Suprapubic skin (tissue), 4 donors: Measurements from ENCODE around the gene PARL. TPM values are rescaled to one million over a fixed set of nuclear protein-coding genes. Genes with fewer than 3 reads are reported as not detected.

Experiments
- DNase-seq, 2 donors: peaks; one replicate each; pipeline ENCODE4 v3.0.0-alpha.2; 2019; ENCODE audit warnings: low spot score in 2 of 2
- H3K27ac ChIP-seq: fragments of 200-600 bp; sonication (generic); one replicate; pipeline ENCODE4 v1.5.1; 2019
- H3K27me3 ChIP-seq: fragments of 200-600 bp; sonication (generic); one replicate; pipeline ENCODE4 v1.5.1; 2019
- H3K36me3 ChIP-seq: fragments of 200-600 bp; sonication (generic); one replicate; pipeline ENCODE4 v1.5.1; 2019
- H3K4me1 ChIP-seq: fragments of 200-600 bp; sonication (generic); one replicate; pipeline ENCODE4 v1.5.1; 2019
- H3K4me3 ChIP-seq: fragments of 200-600 bp; sonication (generic); one replicate; pipeline ENCODE4 v1.5.1; 2019; ENCODE audit warnings: mild to moderate bottlenecking
- H3K9me3 ChIP-seq: fragments of 200-600 bp; sonication (generic); one replicate; pipeline ENCODE4 v1.5.1; 2019
- CTCF ChIP-seq, 2 donors: fragments of 200-600 bp in 1 of 2; fragments of 450-650 bp in 1 of 2; sonication (generic) in 1 of 2; IDR thresholded peaks; one replicate each; pipeline ENCODE4 v1.5.1; 2016 to 2019; ENCODE audit warnings: antibody characterized with exemption in 2 of 2, mild to moderate bottlenecking in 1 of 2, moderate library complexity in 1 of 2
- EP300 ChIP-seq: sonication (generic); formaldehyde crosslinking; IDR thresholded peaks from one replicate; pipeline ENCODE4 v1.6.1; 2017; ENCODE audit warnings: antibody characterized with exemption
- POLR2A ChIP-seq, 2 donors: fragments of 450-650 bp; IDR thresholded peaks; one replicate each; pipeline ENCODE4 v1.6.1; 2017; ENCODE audit warnings: antibody characterized with exemption in 2 of 2, mild to moderate bottlenecking in 2 of 2, moderate library complexity in 2 of 2
- POLR2AphosphoS5 ChIP-seq, 3 donors: sonication (generic); formaldehyde crosslinking; IDR thresholded peaks; one replicate each; pipeline ENCODE4 v1.6.1; 2017; ENCODE audit warnings: antibody characterized with exemption in 3 of 3
- WGBS: methylation state at CpG from one replicate; pipeline ENCODE4 v1.1.5; 2018; 5-methylcytosine and 5-hydroxymethylcytosine counted together
- total RNA-seq, 4 donors: library from RNA; depleted of rRNA; stranded (reverse); fragments of >200 nt; gene quantifications; one replicate each; pipeline ENCODE4 v1.1.0, GENCODE V29; 2016

Gene PARL
- total RNA-seq, 4 donors from 2014 or later, result 26.5 to 41.3 (median 32.9) TPM

- Histone ChIP-seq H3K27me3 (no peaks in the 10 kb centered on the region), H3K36me3 (no peaks in the 10 kb centered on the region), H3K4me1 (no peaks in the 10 kb centered on the region), H3K9me3 (no peaks in the 10 kb centered on the region), H3K27ac (no peak overlapping the region), H3K4me3 (no peak overlapping the region)
- TF ChIP-seq EP300, result no peak
- no peak for DNase-seq
- WGBS, result 83% methylated on average over 9 of the region's 13 CpGs
These were observed 21.7 kb upstream of the PARL start for GRCh38 chr3:183906234-183906921.

- Histone ChIP-seq H3K4me3 (no peak overlapping the region), H3K27me3 (no peaks in the 10 kb centered on the region), H3K36me3 (no peaks in the 10 kb centered on the region), H3K27ac (no peak overlapping the region), H3K4me1 (no peaks in the 10 kb centered on the region), H3K9me3 (no peaks in the 10 kb centered on the region)
- no peak for DNase-seq
- TF ChIP-seq POLR2AphosphoS5 (IDR thresholded peaks at IDR 0.05), result no peak
- TF ChIP-seq CTCF (IDR thresholded peaks at IDR 0.05), result no peak
- TF ChIP-seq EP300, result no peak
- no peak for TF ChIP-seq POLR2A (IDR thresholded peaks at IDR 0.05)
- 86% methylated on average over 5 of the region's 14 CpGs for WGBS
These were observed 20.4 kb upstream of the PARL start for GRCh38 chr3:183904833-183905780.

DNA sequence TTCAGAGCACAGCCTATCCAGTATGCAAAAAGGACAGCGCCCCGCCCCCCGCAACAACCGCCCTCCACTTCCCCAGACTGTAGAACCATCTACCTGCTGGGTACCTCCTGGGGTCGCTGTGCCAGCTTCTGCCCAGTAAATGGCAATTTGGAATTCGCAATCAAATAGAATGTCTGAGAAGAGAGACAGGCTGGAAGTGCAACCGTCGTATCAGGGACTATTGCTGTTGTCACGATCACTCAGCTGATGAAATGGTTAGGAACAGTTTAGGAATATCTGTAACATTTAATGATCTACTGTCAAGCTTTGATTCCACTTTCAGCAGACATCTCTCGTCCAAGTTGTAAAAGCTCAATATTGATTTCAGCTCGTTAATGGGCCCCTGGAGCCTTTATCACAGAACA lies 13.3 kb upstream of the PARL start:
- DNase-seq, result no peak
- no peak overlapping the region for H3K4me3 ChIP-seq
- 70% methylated on average over 11 of the region's 11 CpGs for whole genome bisulfite sequencing
- H3K4me1 ChIP-seq, result no peaks in the 10 kb centered on the region
- no peak for TF ChIP-seq CTCF (IDR thresholded peaks at IDR 0.05)
- TF ChIP-seq POLR2AphosphoS5 (IDR thresholded peaks at IDR 0.05), result no peak
- no peak for TF ChIP-seq POLR2A (IDR thresholded peaks at IDR 0.05)
- TF ChIP-seq EP300, result no peak
- H3K27ac ChIP-seq, result no peak overlapping the region
- H3K9me3 ChIP-seq, result no peaks in the 10 kb centered on the region
- peaks cover 5% of the 10 kb centered on the region for H3K27me3 ChIP-seq
- no peaks in the 10 kb centered on the region for H3K36me3 ChIP-seq

GRCh38 chr3:183897606-183898005 lies 12.9 kb upstream of the PARL start:
- Histone ChIP-seq H3K4me1 (no peaks in the 10 kb centered on the region), H3K36me3 (no peaks in the 10 kb centered on the region), H3K27me3 (peaks cover 7% of the 10 kb centered on the region), H3K27ac (no peak overlapping the region), H3K4me3 (no peak overlapping the region), H3K9me3 (no peaks in the 10 kb centered on the region)
- WGBS, result 77% methylated on average over 4 of the region's 4 CpGs
- no peak for DNase-seq
- TF ChIP-seq POLR2AphosphoS5 (IDR thresholded peaks at IDR 0.05) (no peak), POLR2A (IDR thresholded peaks at IDR 0.05) (no peak), CTCF (IDR thresholded peaks at IDR 0.05) (no peak), EP300 (no peak)

DNA sequence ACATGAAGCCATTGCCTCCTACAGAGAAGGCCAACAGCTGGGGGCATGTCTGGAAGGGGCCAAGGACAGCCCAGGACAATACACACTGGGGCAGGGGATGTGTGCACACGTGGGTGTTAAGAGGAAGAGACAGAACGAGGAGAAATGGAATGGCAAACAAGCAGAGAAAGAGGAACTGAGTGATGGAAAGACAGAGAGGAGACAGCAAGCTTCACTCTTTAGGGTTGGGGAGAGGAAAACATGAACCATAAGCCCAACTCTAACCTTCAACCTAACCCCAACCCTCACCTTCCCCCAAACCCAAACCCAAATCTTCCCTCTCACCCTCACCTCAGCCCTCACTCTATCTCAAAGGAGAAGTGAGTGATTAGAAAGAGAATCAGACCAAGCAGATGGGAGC lies 11.9 kb upstream of the PARL start:
- Histone ChIP-seq H3K4me1 (no peaks in the 10 kb centered on the region), H3K27ac (no peak overlapping the region), H3K27me3 (peaks cover 7% of the 10 kb centered on the region), H3K36me3 (no peaks in the 10 kb centered on the region), H3K4me3 (no peak overlapping the region), H3K9me3 (no peaks in the 10 kb centered on the region)
- 60% methylated on average over 2 of the region's 2 CpGs for WGBS
- DNase-seq, result no peak
- TF ChIP-seq POLR2AphosphoS5 (IDR thresholded peaks at IDR 0.05) (no peak), EP300 (no peak), POLR2A (IDR thresholded peaks at IDR 0.05) (no peak), CTCF (IDR thresholded peaks at IDR 0.05) (no peak)
